SIG-M5 treated with dmso at 0.1 percent for 504 hours (cell line): ENCODE data around the gene PNPLA8.
"Not testable (repeated sequence)": the region's sequence is repeated elsewhere in the genome, so short reads cannot be mapped to it uniquely, and the experiment has no call there.

Experiments
- DNase-seq: peaks from one replicate; lab custom pipeline; 2025; ENCODE audit not compliant: unreplicated experiment; lab: John Stamatoyannopoulos, UW

PNPLA8 gene

DNA sequence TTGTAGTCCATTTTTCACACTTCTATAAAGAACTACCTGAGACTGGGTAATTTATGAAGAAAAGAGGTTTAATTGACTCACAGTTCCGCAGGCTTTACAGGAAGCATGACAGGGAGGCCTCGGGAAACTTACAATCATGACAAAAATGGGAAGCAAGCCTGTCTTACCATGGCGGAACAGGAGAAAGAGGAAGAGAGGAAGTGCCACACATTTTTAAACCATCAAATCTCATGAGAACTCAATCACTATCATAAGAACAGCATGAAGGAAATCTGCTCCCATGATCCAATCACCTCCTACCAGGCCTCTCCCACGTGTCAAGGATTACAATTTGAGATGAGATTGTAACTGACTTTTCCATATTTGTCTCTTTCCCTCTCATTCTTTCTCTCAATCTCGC, 9.3 kb upstream of the PNPLA8 start:
- DNase-seq = no peak

DNA sequence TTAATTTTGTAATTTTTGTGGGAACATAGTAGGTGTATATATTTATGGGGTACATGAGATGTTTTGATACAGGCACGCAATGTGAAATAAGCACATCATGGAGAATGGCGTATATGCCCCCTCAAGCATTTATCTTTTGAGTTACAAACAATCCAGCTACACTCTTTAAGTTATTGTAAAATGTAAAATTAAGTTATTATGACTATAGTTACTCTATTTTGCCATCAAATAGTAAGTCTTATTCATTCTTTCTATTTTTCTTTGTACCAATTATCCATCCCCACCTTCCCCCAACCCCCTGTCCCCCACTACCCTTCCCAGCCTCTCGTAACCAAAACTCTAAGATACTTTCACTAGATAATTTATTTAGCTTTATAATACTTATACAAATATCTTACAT, 7.8 kb upstream of the PNPLA8 start:
- no peak for DNase-seq

DNA sequence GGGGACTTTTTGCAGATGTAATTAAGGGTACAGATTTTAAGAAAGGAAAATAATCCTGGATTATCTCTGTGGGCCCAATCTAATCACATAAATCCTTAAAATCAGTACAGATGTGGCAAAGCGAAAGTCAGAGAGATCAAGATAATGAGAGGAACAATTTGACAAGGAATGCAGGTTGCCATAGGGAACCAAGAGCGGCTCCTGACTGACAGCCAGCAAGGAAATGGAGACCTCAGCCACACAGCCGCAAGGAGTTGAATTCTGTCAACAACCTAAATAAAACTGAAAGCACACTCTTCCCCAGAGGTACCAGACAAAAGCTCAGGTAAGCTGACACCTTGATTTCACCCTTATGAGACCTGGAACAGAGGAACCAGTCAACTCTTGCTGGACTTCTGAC, 3.4 kb upstream of the PNPLA8 start:
- DNase-seq = no peak

DNA sequence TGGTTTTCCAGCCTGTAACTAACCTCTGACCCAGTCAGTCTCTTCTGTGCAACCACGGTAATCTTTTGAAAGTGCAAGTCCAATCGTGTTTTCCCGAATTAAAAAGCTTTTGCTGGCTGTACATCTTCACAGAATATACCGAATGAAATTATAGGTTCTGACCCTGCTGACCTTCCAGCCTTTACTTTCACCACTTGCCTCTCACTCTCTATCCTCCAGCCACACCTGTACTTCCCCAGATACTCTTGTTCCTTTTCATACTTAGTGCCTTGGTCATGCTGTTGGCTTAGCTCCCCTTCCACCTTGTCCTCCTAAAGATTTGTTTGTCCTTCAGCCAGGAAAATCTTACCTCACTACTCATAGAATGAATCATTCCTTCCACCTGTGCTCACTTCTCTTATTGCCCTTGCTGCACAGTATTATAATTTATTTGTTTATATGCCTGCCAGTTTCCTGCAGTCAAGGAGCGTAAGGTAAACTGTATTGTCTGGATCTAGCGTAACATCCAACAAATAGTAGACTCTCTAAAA, 2.3 kb upstream of the PNPLA8 start:
- no peak for DNase-seq

- no peak for DNase-seq
Observed at GRCh38 chr7:108526768-108527017, 758 bp upstream of the PNPLA8 start.

DNA sequence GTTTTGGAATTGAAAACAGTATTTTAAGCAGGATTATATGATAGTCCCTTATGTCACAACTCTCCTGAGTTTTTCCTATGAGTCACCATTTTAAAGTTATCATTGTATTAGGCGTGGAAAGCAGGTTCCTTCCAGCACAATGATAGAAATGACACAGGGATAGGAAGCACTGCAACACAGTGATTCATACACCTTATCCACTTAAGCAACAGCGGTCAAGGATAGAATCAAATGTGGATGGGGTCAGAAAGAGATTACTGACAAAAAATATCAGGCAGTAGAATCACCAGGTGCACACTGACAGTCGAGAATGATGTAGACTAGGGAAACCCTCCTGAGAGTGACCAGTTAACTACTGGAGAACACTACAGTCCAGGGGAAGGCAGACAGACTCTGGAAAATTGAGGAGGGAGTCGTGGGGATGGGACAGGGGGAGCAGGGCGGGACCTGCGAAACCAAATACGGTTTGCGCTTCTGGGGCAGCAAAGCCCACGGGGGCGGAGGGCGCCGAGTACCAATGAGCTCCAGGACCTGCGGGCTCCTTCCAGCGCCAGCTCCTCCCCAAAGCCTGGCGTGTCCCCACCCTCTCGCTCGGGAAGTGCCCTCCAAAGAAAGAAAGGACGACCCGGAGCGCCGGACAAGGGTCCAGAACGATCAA, 479 bp downstream of the PNPLA8 start:
- peak; percentile 36 for DNase-seq

DNA sequence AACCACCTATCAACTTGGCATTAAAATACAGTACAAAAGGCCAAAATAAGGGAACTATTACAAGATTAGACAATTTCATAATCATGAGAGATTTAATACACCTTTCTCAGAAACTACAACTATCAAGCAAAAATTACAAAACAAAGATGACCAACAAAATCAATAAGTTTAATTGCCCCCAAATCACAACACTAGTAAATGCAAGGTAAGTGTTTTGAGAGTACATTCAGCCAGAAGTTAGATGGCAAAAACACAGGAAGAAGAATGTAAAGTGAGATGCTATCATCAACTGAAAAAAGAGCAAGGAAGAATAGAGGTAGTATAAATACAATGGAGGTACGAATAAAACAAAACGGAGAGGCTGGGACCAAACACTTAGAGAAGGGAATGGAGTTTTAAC, 3.2 kb downstream of the PNPLA8 start:
- no peak for DNase-seq

DNA sequence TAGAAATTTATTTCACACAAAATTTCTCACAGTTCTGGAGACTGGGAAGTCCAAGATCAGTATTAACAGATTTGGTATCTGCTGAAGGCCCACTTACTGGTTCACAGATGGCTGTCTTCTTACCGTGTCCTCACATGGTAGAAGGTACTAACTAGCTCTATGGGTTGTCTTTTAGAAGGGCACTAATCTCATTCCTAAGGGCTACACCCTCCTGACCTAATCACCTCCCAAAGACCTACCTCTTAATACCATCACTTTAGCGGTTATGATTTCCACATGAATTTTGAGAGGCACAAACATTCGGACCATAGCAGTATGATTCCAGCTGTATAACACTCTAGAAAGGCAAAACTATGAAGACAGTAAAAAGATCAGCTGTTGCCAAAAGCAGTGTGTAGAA, 8.0 kb downstream of the PNPLA8 start:
- no peak for DNase-seq

- peak; percentile 43 for DNase-seq
Observed at GRCh38 chr7:108515630-108516029, 10.3 kb downstream of the PNPLA8 start.

- DNase-seq = no peak
Observed at GRCh38 chr7:108515013-108515412, 10.9 kb downstream of the PNPLA8 start.

- no peak for DNase-seq
Observed at GRCh38 chr7:108511939-108512338, 14.0 kb downstream of the PNPLA8 start.

DNA sequence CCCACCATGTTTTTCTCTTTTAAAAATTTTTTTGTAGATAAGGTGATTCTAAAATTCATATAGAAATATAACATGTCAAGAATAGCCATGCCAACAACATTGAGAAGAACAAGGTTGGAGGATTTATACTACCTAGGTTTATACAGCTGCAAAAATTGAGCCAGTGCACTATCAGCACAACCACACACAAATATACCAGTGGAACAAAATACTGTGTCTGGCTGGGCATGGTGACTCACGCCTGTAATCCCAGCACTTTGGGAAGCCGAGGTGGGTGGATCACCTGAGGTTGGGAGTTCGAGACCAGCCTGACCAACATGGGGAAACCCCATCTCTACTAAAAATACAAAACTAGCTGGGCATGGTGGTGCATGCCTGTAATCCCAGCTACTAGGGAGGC, 21.4 kb downstream of the PNPLA8 start:
- not testable (repeated sequence) for DNase-seq

GRCh38 chr7:108503112-108504026, 22.6 kb downstream of the PNPLA8 start:
- DNase-seq = no peak

- no peak for DNase-seq
Observed at GRCh38 chr7:108499566-108499965, 26.4 kb downstream of the PNPLA8 start.

GRCh38 chr7:108498481-108498880, 27.5 kb downstream of the PNPLA8 start:
- DNase-seq = no peak

GRCh38 chr7:108497082-108497725, 28.7 kb downstream of the PNPLA8 start:
- peak; percentile 64 for DNase-seq

DNA sequence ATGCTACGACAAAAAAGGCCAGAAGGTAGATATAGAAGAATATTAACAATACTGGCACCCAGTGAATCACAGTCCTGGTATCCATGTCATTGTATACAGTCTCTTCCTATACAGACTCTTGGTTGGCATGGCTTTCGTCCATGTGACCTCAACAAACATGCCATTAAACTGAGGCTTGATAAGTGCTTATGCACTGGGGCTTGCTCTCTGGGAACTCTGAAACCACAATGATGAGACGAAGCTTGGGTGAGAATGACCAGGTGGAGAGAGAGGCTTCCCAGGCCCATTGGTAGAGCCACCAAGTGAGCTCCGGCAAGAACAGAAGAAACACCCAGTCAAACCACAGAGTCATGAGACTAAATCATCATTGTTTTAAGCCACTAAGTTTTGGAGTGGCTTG, 33.2 kb downstream of the PNPLA8 start:
- no peak for DNase-seq

GRCh38 chr7:108488768-108489538, 37.0 kb downstream of the PNPLA8 start:
- no peak for DNase-seq

DNA sequence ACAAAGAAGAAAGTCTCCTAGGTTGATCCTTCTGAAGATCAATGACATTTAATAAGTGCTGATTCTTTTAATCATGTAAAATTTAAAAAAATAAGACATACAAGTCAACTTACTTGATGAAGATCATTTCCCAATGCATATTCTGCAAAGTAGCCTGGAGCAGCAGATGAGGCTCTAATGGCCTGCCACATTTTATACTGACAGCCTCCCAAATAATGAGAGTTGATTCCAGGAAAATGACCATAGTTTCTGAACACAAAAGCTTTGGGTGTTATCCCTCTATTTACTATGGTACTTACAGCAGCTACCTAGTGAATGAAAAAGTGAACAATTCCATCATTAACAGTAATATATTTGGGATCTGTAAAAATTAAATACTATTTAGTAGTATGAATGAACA, 38.3 kb downstream of the PNPLA8 start:
- DNase-seq = no peak

GRCh38 chr7:108486291-108486966, 39.5 kb downstream of the PNPLA8 start:
- DNase-seq = no peak

DNA sequence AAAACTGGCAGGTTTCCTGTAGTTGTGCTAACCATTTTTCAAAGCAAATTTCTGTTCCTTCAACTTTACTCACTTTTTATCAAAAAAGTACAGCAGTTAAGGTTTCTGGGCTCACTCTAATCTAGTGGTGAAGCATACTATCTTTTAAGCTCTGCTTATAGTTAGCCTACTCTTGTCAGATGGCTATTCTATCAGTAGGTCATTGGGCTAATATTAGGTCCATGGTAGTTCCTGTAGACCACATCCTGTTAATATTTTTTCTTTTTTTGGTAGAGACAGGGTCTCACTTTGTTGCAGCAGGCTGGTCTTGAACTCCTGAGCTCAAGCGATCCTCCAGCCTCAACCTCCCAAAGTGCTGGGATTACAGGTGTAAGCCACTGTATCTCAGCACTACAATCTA, 41.8 kb downstream of the PNPLA8 start:
- DNase-seq = no peak
